Suppressor macrophage (primary cell): Measurements from ENCODE around the gene ADAMTS4.

Experiments used
- DNase-seq, 4 experiments: peaks; one replicate each; pipeline ENCODE4 v3.0.0-alpha.2; 2020 to 2022

Gene ADAMTS4

GRCh38 chr1:161172349-161172748 lies 26.5 kb downstream of the ADAMTS4 start:
- DNase-seq: no peak

- no peak for DNase-seq
Observed at GRCh38 chr1:161171696-161172095, 27.2 kb downstream of the ADAMTS4 start.

DNA sequence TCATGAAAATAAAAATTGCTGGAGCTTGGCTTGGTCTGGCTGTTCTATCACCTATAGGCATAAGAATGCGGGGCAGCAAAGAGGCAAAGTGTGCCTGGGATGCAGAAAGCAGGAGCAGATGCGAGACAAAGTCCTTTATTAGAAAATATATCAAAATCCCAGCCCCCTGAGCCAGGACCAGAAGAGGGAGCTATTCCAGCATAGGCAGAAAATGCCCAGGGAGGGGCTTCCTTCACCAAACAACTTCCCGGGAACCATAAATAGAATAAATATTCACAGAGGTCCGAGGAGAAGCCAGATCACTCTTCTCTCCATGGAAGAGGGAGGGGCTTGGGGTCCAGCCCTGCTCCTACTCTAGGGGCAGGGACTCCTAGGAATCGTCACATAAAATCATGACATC lies 27.7 kb downstream of the ADAMTS4 start:
- DNase-seq: no peak

- DNase-seq: no peak
Observed at GRCh38 chr1:161168906-161169305, 29.9 kb downstream of the ADAMTS4 start.

DNA sequence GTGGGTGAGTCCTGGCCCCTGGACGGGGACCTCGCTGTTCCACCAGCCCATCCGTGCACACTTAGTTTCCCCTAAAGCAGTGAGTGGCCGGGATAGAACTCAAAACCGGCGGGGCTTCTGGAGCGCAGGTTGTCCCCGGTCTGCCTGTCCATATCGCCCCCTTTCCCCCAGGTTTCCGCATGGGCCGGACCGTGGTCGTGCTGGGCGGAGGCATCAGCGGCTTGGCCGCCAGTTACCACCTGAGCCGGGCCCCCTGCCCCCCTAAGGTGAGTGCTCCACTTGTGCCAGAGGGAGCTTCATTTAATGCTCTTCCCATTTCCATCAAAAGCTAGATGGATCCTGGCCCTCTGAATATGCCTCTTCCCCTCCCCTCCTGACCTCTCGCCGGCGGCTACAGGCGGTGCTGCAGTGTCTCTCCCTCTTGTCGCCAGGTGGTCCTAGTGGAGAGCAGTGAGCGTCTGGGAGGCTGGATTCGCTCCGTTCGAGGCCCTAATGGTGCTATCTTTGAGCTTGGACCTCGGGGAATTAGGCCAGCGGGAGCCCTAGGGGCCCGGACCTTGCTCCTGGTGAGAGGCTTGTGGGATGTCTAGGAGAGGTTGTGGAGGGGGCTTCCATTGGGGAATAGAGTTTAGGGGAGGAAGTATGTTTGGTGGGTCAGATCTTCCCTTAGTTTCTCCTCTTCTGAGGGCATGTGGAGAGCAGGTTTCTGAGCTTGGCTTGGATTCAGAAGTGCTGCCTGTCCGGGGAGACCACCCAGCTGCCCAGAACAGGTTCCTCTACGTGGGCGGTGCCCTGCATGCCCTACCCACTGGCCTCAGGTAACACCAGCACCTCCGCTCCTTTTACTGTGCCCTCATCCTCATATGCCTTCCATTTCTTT lies 31.9 kb downstream of the ADAMTS4 start:
- DNase-seq: no peak

- DNase-seq: peak; percentile 95 to 98 (median 96)
Observed at GRCh38 chr1:161165742-161166668, 32.8 kb downstream of the ADAMTS4 start, which contains the start of gene PPOX. TSS of gene PPOX (plus strand) at chr1:161166426. CDS start at chr1:161166848, 422 bp downstream.

DNA sequence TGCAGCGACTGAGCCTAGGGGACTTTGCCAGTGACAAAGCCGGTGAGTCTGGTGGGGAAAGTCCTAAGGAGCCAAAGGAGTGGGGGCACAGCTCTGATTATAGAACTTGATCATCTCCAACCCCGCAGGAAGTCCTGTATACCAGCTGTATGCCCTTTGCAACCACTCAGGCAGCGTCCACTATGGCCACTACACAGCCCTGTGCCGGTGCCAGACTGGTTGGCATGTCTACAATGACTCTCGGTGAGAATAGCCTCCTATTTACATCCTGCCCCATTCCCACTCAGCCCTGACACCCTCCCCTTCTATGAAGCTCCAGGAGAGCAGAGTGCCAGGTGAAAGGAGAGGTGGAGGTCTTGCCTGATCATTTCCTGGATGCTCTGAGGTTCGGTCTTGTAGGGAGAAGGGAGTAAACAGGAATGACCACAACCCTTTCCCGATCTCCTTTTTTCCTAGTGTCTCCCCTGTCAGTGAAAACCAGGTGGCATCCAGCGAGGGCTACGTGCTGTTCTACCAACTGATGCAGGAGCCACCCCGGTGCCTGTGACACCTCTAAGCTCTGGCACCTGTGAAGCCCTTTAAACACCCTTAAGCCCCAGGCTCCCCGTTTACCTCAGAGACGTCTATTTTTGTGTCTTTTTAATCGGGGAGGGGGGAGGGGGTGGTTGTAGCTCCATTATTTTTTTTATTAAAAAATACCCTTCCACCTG lies 33.8 kb downstream of the ADAMTS4 start:
- DNase-seq: no peak

DNA sequence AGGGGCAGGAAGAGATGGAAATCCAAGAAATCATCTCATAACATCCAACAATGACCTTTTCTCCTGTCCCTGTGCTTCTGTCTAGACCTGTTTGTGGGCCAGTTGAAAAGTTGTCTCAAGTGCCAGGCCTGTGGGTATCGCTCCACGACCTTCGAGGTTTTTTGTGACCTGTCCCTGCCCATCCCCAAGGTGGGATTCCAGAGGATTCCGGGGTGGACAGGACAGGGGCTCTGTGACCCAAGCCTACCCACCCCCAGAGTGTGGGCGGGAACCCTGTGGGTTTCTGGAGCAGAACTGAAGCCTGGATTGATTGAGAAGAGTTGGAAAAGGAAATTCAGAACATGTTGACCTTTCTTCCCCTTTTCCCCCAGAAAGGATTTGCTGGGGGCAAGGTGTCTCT lies 35.1 kb downstream of the ADAMTS4 start:
- DNase-seq: no peak

DNA sequence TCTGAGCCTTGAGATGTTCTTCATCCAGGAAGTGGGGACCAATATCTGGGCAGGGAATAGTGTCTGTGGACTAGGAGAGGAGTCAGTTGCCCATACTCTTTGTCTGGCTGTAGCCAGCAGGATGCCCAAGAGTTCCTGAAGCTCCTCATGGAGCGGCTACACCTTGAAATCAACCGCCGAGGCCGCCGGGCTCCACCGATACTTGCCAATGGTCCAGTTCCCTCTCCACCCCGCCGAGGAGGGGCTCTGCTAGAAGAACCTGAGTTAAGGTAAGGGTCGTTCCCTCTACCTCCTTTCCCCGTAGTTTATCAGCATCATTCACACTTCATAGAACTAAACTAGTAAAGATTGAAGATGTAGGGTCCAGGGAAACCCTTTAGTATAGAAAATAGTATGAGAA lies 36.0 kb downstream of the ADAMTS4 start:
- DNase-seq: no peak

DNA sequence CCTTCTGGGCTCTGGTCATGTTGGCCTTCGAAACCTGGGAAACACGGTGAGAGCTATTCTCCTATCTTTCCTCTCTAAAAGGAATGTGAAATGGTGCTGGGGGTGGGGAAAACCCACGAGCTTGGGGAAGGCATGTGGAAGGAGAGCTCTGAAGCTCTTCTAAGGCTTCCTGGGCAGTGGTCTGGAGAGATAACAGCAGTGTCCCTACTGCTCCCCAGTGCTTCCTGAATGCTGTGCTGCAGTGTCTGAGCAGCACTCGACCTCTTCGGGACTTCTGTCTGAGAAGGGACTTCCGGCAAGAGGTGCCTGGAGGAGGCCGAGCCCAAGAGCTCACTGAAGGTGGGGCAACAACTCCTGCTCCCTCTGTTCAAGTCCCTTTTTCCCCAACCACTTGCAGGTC lies 36.8 kb downstream of the ADAMTS4 start:
- no peak for DNase-seq

- no peak for DNase-seq
Observed at GRCh38 chr1:161161652-161162051, 37.2 kb downstream of the ADAMTS4 start.

- DNase-seq: no peak
Observed at GRCh38 chr1:161160671-161161145, 38.1 kb downstream of the ADAMTS4 start.

DNA sequence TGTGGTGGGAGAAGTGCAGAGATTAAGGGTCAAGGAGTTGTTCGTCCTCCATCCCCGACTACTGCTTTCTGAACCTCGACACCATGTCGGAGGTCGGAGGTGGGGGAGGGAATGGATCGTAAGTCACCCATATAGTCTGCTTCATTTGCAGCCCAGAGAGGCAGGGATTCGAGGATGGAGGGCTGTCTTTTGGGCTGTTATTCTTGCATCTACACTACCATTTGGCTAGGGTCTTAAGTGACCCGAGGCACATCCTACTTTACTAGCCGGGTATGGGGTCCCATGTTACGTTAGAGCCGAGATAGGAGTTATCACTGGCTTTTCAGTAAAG lies 39.0 kb downstream of the ADAMTS4 start:
- no peak for DNase-seq

- DNase-seq: peak; percentile 91 to 97 (median 94)
Observed at GRCh38 chr1:161159087-161159912, 39.6 kb downstream of the ADAMTS4 start, which contains the start of gene USP21. TSS of gene USP21 (plus strand) at chr1:161159500. CDS start at chr1:161160641, 1,141 bp downstream.

- no peak for DNase-seq
Observed at GRCh38 chr1:161158316-161159010, 40.4 kb downstream of the ADAMTS4 start.

DNA sequence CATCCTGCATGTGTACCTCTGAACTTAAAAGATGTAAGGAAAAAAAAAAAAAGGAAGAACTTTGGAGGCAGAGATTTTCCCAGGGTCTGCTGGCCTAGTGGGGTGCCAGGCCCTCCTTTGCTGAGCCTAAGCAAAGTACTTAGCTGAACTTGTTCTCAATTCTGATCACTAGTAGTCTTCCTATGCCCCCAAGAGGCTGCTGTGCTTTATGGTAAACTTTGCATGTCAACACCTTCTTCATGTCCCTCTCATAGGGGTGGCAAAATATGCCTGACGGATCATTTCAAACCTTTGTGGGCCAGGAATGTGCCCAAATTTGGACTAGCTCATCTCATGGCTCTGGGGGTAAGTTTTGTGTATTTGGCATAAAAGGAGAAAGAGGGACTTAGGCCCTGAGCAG lies 41.0 kb downstream of the ADAMTS4 start:
- DNase-seq: no peak

DNA sequence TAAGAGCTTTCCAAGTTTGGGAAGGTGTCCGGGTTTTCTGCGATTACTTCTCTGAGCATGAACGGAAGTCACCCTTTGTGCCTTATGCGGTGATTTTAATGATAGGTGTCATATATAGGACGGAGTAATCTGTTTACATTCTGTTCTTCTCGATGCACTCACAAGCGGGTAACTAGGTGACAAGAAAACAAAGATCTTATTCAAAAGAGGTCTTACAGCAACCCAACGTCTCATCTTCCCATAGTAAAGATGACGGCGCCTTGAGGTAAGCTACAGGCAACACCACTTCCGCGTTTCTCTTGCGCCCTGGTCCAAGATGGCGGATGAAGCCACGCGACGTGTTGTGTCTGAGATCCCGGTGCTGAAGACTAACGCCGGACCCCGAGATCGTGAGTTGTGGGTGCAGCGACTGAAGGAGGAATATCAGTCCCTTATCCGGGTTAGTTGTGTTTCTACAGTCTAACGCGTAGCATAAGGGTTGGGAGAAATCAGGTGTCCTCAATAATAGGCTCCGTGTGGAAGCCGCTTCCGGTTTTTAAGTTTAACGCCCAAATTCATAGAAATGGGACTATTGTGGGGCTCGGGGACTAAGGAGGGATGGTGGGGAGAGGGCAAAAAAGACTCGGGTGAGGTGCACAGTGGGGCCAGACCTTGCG lies 45.0 kb downstream of the ADAMTS4 start, which contains the start of gene UFC1:
Gene UFC1 (plus strand): TSS at position 297 of the 656 bp plus-strand sequence. CDS start 20 bp downstream, at position 317.
- DNase-seq: peak; percentile 86 to 94 (median 92)

DNA sequence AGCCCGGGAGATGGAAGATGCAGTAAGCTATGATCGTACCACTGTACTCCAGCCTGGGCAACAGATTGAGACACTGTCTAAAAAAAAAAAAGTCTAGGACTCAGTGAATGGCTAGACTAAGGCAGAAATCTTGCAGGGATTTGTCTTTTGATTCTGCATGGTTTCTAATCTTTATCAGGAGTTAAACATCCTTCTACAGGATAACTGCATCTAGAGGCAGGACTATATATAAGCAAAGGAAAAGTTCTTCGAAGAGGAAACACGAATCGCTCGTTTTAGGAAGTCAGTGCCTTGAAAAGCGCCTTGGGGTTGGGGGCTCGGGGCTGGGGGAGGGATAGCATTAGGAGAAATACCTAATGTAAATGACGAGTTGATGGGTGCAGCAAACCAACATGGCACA lies 45.7 kb downstream of the ADAMTS4 start:
- DNase-seq: peak in 1 of 4 experiments; percentile 27

DNA sequence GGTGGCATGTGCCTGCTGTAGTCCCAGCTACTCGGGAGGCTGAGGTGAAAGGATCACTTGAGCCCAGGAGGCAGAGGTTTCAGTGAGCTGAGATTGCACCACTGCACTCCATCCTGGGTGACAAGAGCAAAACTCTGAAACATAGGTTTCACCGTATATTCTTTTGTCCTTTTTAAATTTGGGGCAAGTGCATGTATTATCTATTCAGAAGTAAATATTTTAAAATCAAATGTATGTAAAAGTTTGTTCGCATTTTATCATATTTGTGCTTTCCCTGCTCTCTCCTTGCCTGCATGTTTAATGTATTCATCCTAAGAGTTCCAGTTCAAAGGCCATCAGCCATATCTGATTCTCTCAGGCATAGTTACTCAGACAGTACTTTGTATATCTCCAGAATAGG lies 53.0 kb downstream of the ADAMTS4 start:
- no peak for DNase-seq

- DNase-seq: no peak
Observed at GRCh38 chr1:161140755-161141400, 58.0 kb downstream of the ADAMTS4 start.
